Osteocyte (in vitro differentiated cells): Measurements from ENCODE around the gene LIF. TPM values are rescaled to one million over a fixed set of nuclear protein-coding genes. Genes with fewer than 3 reads are reported as not detected.

Experiments used
- DNase-seq: peaks from one replicate; pipeline ENCODE4 v3.0.0; 2021; ENCODE audit warnings: mixed read lengths; ENCODE audit not compliant: unreplicated experiment; ENCODE audit errors: extremely low spot score
- H3K27ac Mint-ChIP-seq: one replicate; pipeline ENCODE4 v1.8.0; 2021; ENCODE audit warnings: mild to moderate bottlenecking, mixed read lengths; ENCODE audit not compliant: unreplicated experiment
- H3K27me3 Mint-ChIP-seq: one replicate; pipeline ENCODE4 v1.8.0; 2021; ENCODE audit warnings: mixed read lengths; ENCODE audit not compliant: unreplicated experiment
- H3K36me3 Mint-ChIP-seq: one replicate; pipeline ENCODE4 v1.8.0; 2021; ENCODE audit warnings: mixed read lengths; ENCODE audit not compliant: unreplicated experiment
- H3K4me1 Mint-ChIP-seq: one replicate; pipeline ENCODE4 v1.8.0; 2021; ENCODE audit warnings: mixed read lengths; ENCODE audit not compliant: unreplicated experiment
- H3K4me3 Mint-ChIP-seq: one replicate; pipeline ENCODE4 v1.8.0; 2021; ENCODE audit warnings: mild to moderate bottlenecking, moderate library complexity, mixed read lengths; ENCODE audit not compliant: unreplicated experiment
- H3K9me3 Mint-ChIP-seq: one replicate; pipeline ENCODE4 v1.8.0; 2021; ENCODE audit warnings: mixed read lengths; ENCODE audit not compliant: unreplicated experiment
- total RNA-seq: library from RNA; stranded (reverse); gene quantifications from 2 replicates; pipeline ENCODE4 v1.2.1, GENCODE V29; 2021
- TF ChIP-seq, protein P1 (sequence below): fragments of 200-600 bp; sonication (generic); IDR thresholded peaks from 2 replicates; pipeline ENCODE4 v1.5.0; 2021; ENCODE audit warnings: antibody characterized with exemption, mild to moderate bottlenecking, moderate library complexity

LIF gene
- total RNA-seq, 1 donor from 2014 or later, result 15.5 TPM

DNA sequence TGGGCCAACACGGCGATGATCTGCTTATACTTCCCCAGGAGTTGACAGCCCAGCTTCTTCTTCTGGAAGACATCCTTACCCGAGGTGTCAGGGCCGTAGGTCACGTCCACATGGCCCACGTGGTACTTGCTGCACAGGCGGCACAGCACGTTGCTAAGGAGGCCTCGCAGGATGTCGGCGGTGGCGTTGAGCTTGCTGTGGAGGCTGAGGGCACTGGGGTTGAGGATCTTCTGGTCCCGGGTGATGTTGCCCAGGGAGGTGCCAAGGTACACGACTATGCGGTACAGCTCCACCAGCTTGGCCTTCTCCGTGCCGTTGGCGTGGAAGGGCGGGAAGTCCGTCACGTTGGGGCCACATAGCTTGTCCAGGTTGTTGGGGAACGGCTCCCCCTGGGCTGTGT, 2.9 kb downstream of the LIF start:
- Mint-ChIP-seq H3K36me3 (peaks cover 5% of the 10 kb centered on the region), H3K4me3 (no peak overlapping the region), H3K4me1 (peaks cover 76% of the 10 kb centered on the region), H3K9me3 (no peaks in the 10 kb centered on the region), H3K27me3 (no peaks in the 10 kb centered on the region), H3K27ac (no peak overlapping the region)
- DNase-seq, result no peak
- TF ChIP-seq, protein P1, sequence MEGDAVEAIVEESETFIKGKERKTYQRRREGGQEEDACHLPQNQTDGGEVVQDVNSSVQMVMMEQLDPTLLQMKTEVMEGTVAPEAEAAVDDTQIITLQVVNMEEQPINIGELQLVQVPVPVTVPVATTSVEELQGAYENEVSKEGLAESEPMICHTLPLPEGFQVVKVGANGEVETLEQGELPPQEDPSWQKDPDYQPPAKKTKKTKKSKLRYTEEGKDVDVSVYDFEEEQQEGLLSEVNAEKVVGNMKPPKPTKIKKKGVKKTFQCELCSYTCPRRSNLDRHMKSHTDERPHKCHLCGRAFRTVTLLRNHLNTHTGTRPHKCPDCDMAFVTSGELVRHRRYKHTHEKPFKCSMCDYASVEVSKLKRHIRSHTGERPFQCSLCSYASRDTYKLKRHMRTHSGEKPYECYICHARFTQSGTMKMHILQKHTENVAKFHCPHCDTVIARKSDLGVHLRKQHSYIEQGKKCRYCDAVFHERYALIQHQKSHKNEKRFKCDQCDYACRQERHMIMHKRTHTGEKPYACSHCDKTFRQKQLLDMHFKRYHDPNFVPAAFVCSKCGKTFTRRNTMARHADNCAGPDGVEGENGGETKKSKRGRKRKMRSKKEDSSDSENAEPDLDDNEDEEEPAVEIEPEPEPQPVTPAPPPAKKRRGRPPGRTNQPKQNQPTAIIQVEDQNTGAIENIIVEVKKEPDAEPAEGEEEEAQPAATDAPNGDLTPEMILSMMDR, result no peak

DNA sequence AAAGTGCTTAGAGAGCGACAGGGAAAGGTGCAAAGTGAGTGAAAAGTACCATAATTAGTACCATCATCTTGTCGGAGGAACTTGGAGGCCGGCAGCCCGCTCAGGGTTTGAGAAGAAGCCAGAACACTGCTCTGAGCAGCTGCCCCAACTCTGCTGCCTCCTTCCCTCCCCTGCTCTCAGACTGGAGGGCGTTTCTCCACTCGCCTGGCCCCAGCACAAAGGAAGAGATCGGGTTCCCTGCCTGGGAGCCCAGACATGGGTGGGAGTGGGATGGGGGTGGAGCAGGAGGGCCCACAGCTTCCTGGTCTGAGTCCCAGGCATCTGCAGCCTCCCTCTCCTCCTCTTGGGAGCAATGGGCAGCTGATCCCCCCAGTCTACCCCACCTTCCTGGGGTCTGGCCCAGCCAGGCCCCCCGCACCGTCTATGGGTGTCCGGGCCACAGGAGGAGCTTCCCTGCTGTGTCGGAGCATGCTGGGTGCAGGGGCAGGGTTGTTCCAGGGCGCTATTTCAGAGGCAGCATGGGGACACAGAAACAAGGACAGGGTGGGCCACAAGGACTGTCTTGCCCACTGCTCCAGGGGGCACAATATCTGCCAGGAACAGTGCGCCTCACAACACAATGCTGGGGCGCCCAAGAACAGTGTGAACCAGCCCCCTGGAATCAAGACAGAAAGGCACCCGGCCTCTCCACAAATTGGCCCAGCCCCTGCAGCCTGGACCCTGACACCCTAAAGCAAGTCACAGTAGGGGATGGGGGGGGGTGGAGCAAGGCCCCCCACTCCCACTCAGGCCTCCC, 4.8 kb downstream of the LIF start:
- Mint-ChIP-seq H3K27ac (peak overlapping the region; percentile 74), H3K4me1 (peaks cover 75% of the 10 kb centered on the region), H3K4me3 (no peak overlapping the region), H3K9me3 (no peaks in the 10 kb centered on the region), H3K27me3 (no peaks in the 10 kb centered on the region), H3K36me3 (peaks cover 5% of the 10 kb centered on the region)
- no peak for DNase-seq
- TF ChIP-seq, protein P1, result no peak

DNA sequence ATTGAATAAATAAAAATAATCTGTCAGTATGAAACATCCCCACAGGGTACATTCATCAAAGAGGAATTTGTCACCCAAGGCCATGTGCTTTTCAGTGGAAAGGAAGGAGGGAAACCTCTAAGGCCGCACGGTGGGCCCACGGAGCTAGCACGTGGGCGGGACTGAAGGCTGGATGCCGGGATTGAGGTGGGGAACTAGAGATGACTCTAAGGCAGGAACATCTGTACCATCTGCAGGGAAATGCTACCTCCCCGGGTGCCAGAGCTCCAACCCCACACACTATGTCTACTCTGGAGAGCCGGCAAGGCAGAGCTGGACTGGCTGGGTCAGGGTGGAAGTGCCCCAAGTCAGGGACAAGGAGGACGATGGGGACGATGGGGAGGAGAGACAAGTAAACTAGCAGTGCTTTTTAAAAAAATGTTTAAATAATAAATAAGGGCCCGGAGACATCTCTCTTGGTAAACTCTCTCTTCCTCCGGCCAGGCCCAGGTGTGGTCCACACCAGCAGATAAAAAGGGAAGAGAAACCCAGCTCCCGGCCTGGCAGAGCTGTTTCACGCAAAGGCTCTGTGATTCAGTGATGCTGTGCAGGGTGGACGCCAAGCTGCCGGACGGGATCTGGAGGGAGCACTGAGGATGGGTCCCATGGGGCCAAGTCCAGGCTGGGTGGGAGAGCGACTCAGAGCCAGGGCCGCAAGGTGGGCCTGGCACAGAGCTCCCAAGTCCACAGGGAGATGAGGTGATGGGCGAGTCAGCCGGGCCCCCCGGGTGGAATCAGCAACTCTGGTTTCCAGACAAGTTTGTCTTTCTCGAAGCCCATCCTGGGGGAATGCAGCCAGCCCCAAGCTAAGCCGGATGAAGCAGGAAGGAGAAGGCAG, 5.8 kb downstream of the LIF start:
- no peaks in the 10 kb centered on the region for H3K27me3 Mint-ChIP-seq
- no peaks in the 10 kb centered on the region for H3K9me3 Mint-ChIP-seq
- H3K4me1 Mint-ChIP-seq, result peaks cover 80% of the 10 kb centered on the region
- H3K4me3 Mint-ChIP-seq, result no peak overlapping the region
- peaks cover 5% of the 10 kb centered on the region for H3K36me3 Mint-ChIP-seq
- H3K27ac Mint-ChIP-seq, result peak overlapping the region; percentile 74
- TF ChIP-seq, protein P1, result no peak
- no peak for DNase-seq

DNA sequence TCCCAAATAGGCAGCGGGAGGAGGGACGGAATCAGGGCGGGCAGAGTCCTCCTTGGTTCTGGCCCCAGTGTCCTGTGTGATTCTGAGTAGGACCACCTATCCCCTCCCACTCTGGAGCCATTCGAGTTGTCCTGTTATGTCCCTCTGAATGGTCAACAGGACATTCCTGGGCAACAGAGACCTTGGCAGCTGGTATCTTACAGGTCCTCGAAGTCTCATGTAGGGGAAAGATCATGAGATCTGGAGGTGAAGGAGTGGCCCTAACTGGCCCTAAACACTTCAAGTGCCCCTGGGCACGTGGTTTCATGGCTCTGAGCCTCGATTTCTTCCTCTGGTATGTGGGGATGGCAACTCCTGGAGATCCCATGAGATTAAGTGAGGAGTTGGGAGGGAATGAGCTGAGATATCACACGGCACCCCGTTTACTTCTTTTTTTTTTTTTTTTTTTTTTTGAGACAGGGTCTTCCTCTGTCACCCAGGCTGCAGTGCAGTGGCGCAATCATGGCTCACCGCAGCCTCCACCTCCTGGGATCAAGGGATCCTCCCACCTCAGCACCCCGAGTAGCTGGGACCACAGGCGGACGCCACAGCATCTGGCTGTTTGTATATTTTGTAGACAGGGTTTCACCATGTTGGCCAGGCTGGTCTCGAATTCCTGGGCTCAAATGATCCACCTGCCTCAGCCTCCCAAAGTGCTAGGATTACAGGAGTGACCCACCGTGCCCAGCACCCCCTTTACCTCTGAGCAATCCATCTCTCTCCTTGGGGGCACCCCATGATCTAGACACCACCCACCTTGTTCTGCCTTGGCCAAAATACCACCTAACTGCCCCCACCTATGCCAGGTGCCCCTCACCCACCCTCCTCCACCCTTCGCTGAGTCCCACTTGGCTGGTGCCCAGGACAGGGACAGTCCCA, 6.8 kb downstream of the LIF start:
- peaks cover 5% of the 10 kb centered on the region for H3K36me3 Mint-ChIP-seq
- peaks cover 81% of the 10 kb centered on the region for H3K4me1 Mint-ChIP-seq
- DNase-seq, result no peak
- no peaks in the 10 kb centered on the region for H3K27me3 Mint-ChIP-seq
- no peak overlapping the region for H3K4me3 Mint-ChIP-seq
- no peaks in the 10 kb centered on the region for H3K9me3 Mint-ChIP-seq
- H3K27ac Mint-ChIP-seq, result peak overlapping the region; percentile 88
- TF ChIP-seq, protein P1, result no peak
